HG02571 (cell line): Measurements from ENCODE around the gene GOLT1A.

Experiments used
- ATAC-seq: cut with Tn5 transposase; IDR thresholded peaks from one replicate; pipeline ENCODE4 v1.9.1; 2021; ENCODE audit warnings: mild to moderate bottlenecking, moderate library complexity; ENCODE audit not compliant: unreplicated experiment

Gene GOLT1A

GRCh38 chr1:204213668-204214662 lies at the start of gene GOLT1A:
TSS of gene GOLT1A (minus strand) at chr1:204213988. CDS start at chr1:204213906, 82 bp downstream.
- ATAC-seq, result peak; percentile 73

- no peak for ATAC-seq
Measured at GRCh38 chr1:204263254-204263910, 49.6 kb upstream of the GOLT1A start.

- ATAC-seq, result no peak
Measured at GRCh38 chr1:204262506-204263253, 48.9 kb upstream of the GOLT1A start.

- no peak for ATAC-seq
Measured at GRCh38 chr1:204261746-204262505, 48.1 kb upstream of the GOLT1A start.

- ATAC-seq, result no peak
Measured at GRCh38 chr1:204261266-204261665, 47.5 kb upstream of the GOLT1A start.

- ATAC-seq, result no peak
Measured at GRCh38 chr1:204260601-204261197, 46.9 kb upstream of the GOLT1A start.

GRCh38 chr1:204259782-204260181 lies 46.0 kb upstream of the GOLT1A start:
- ATAC-seq, result no peak

- no peak for ATAC-seq
Measured at GRCh38 chr1:204259196-204259595, 45.4 kb upstream of the GOLT1A start.

GRCh38 chr1:204258213-204259115 lies 44.7 kb upstream of the GOLT1A start:
- no peak for ATAC-seq

GRCh38 chr1:204257446-204257845 lies 43.7 kb upstream of the GOLT1A start:
- ATAC-seq, result no peak

- no peak for ATAC-seq
Measured at GRCh38 chr1:204256531-204256930, 42.7 kb upstream of the GOLT1A start.

GRCh38 chr1:204255966-204256365 lies 42.2 kb upstream of the GOLT1A start:
- ATAC-seq, result no peak

GRCh38 chr1:204255225-204255624 lies 41.4 kb upstream of the GOLT1A start:
- no peak for ATAC-seq

- ATAC-seq, result no peak
Measured at GRCh38 chr1:204254031-204254661, 40.4 kb upstream of the GOLT1A start.

- no peak for ATAC-seq
Measured at GRCh38 chr1:204251926-204252689, 38.3 kb upstream of the GOLT1A start.

- no peak for ATAC-seq
Measured at GRCh38 chr1:204251286-204251685, 37.5 kb upstream of the GOLT1A start.

- ATAC-seq, result no peak
Measured at GRCh38 chr1:204250428-204251030, 36.7 kb upstream of the GOLT1A start.
